Stimulated activated CD4-positive, alpha-beta T cell treated with anti-CD3 and anti-CD28 coated beads, Interleukin-2, amount 100 ng/mL, for 4 hours (primary cell): ENCODE results near the gene LLCFC1.

Experiments
- DNase-seq: peaks from one replicate; pipeline ENCODE4 v3.0.0-alpha.2; 2020; ENCODE audit warnings: low read depth

The LLCFC1 gene

GRCh38 chr7:142910481-142910880 is 28.8 kb upstream of the LLCFC1 start:
- no peak for DNase-seq

- no peak for DNase-seq
Observed at GRCh38 chr7:142913051-142913450, 26.2 kb upstream of the LLCFC1 start.

- DNase-seq = no peak
Observed at GRCh38 chr7:142913566-142913965, 25.7 kb upstream of the LLCFC1 start.

- no peak for DNase-seq
Observed at GRCh38 chr7:142914121-142914520, 25.2 kb upstream of the LLCFC1 start.

- no peak for DNase-seq
Observed at GRCh38 chr7:142915315-142915714, 24.0 kb upstream of the LLCFC1 start.

- no peak for DNase-seq
Observed at GRCh38 chr7:142916508-142916907, 22.8 kb upstream of the LLCFC1 start.

GRCh38 chr7:142917447-142917846 is 21.8 kb upstream of the LLCFC1 start:
- no peak for DNase-seq

GRCh38 chr7:142918901-142919300 is 20.4 kb upstream of the LLCFC1 start:
- no peak for DNase-seq

- DNase-seq = no peak
Observed at GRCh38 chr7:142919656-142920055, 19.6 kb upstream of the LLCFC1 start.

GRCh38 chr7:142923391-142923790 is 15.9 kb upstream of the LLCFC1 start:
- DNase-seq = no peak

GRCh38 chr7:142925413-142925812 is 13.9 kb upstream of the LLCFC1 start:
- no peak for DNase-seq

- no peak for DNase-seq
Observed at GRCh38 chr7:142927085-142927745, 12.1 kb upstream of the LLCFC1 start.

- DNase-seq = no peak
Observed at GRCh38 chr7:142927949-142928348, 11.3 kb upstream of the LLCFC1 start.

GRCh38 chr7:142930126-142930730 is 9.1 kb upstream of the LLCFC1 start:
- DNase-seq = no peak

- DNase-seq = no peak
Observed at GRCh38 chr7:142932386-142933091, 6.7 kb upstream of the LLCFC1 start.

GRCh38 chr7:142933092-142933475 is 6.2 kb upstream of the LLCFC1 start:
- DNase-seq = no peak

GRCh38 chr7:142933624-142934023 is 5.7 kb upstream of the LLCFC1 start, which contains the start of gene TRPV5:
Gene TRPV5, minus strand, starts transcription at chr7:142933746. Its CDS starts 287 bp downstream, at chr7:142933459.
- DNase-seq = no peak

- no peak for DNase-seq
Observed at GRCh38 chr7:142934056-142934455, 5.2 kb upstream of the LLCFC1 start.

GRCh38 chr7:142935941-142936565 is 3.2 kb upstream of the LLCFC1 start:
- no peak for DNase-seq

GRCh38 chr7:142938611-142939010 is 673 bp upstream of the LLCFC1 start:
- no peak for DNase-seq

GRCh38 chr7:142940966-142941535 is 1.8 kb downstream of the LLCFC1 start:
- no peak for DNase-seq

- DNase-seq = no peak
Observed at GRCh38 chr7:142941541-142941940, 2.3 kb downstream of the LLCFC1 start.

GRCh38 chr7:142942746-142943145 is 3.5 kb downstream of the LLCFC1 start:
- DNase-seq = no peak
